ENCODE measurements around the gene TRIM41.

The TRIM41 gene

GRCh38 chr5:181239062-181239663, 16.1 kb downstream of the TRIM41 start:
- H3K27ac ChIP-seq = no peak overlapping the region
- no peak overlapping the region for H3K4me3 ChIP-seq

GRCh38 chr5:181241393-181241975, 18.4 kb downstream of the TRIM41 start:
- Histone ChIP-seq H3K27ac (peak overlapping the region in 10 of 21 experiments; percentile 3 to 98 (median 89)), H3K4me3 (peak overlapping the region in 4 of 7 experiments; percentile 53 to 89 (median 70))

GRCh38 chr5:181242031-181242451, 19.0 kb downstream of the TRIM41 start:
- peak overlapping the region in 14 of 21 experiments; percentile 23 to 98 (median 94) for H3K27ac ChIP-seq
- H3K4me3 ChIP-seq = peak overlapping the region; percentile 53 to 89 (median 73)

- Histone ChIP-seq H3K27ac (peak overlapping the region; percentile 50 to 98 (median 93)), H3K4me3 (peak overlapping the region; percentile 53 to 89 (median 73))
Measured at GRCh38 chr5:181243018-181243563, 20.0 kb downstream of the TRIM41 start.

GRCh38 chr5:181243564-181244343, 20.7 kb downstream of the TRIM41 start, which contains the start of gene RACK1:
Gene RACK1, minus strand, starts transcription at chr5:181243906. Its CDS starts 106 bp downstream, at chr5:181243800.
- Histone ChIP-seq H3K4me3 (peak within 1 kb of the TSS; percentile 53 to 89 (median 73)), H3K27ac (peak within 1 kb of the TSS; percentile 50 to 98 (median 93))

GRCh38 chr5:181245427-181246275, 22.6 kb downstream of the TRIM41 start:
- Histone ChIP-seq H3K4me3 (peak overlapping the region; percentile 53 to 80 (median 69)), H3K27ac (peak overlapping the region; percentile 64 to 98 (median 94))

GRCh38 chr5:181246276-181247049, 23.4 kb downstream of the TRIM41 start:
- H3K27ac ChIP-seq = peak overlapping the region; percentile 73 to 98 (median 94)
- peak overlapping the region; percentile 53 to 80 (median 69) for H3K4me3 ChIP-seq

GRCh38 chr5:181248277-181248676, 25.2 kb downstream of the TRIM41 start:
- peak overlapping the region in 6 of 7 experiments; percentile 53 to 80 (median 66) for H3K4me3 ChIP-seq
- H3K27ac ChIP-seq = peak overlapping the region in 15 of 21 experiments; percentile 5 to 98 (median 94)

GRCh38 chr5:181255276-181255675, 32.2 kb downstream of the TRIM41 start:
- Histone ChIP-seq H3K27ac (no peak overlapping the region), H3K4me3 (no peak overlapping the region)

GRCh38 chr5:181255836-181256578, 32.9 kb downstream of the TRIM41 start:
- no peak overlapping the region for H3K27ac ChIP-seq
- no peak overlapping the region for H3K4me3 ChIP-seq

- H3K27ac ChIP-seq = no peak overlapping the region
- peak overlapping the region in 1 of 7 experiments; percentile 89 for H3K4me3 ChIP-seq
Measured at GRCh38 chr5:181258576-181258975, 35.5 kb downstream of the TRIM41 start.

- H3K4me3 ChIP-seq = peak overlapping the region; percentile 4 to 89 (median 85)
- H3K27ac ChIP-seq = peak overlapping the region in 3 of 21 experiments; percentile 99 to 100 (median 100)
Measured at GRCh38 chr5:181259283-181259682, 36.2 kb downstream of the TRIM41 start.

GRCh38 chr5:181259974-181260719, 37.1 kb downstream of the TRIM41 start:
- peak overlapping the region; percentile 76 to 91 (median 88) for H3K4me3 ChIP-seq
- H3K27ac ChIP-seq = peak overlapping the region in 20 of 21 experiments; percentile 98 to 100 (median 100)

GRCh38 chr5:181260720-181261319, 37.7 kb downstream of the TRIM41 start, which contains the start of gene TRIM52:
Gene TRIM52, minus strand, starts transcription at chr5:181261143. Its CDS starts 330 bp downstream, at chr5:181260813.
- H3K4me3 ChIP-seq = peak within 1 kb of the TSS; percentile 76 to 91 (median 88)
- H3K27ac ChIP-seq = peak within 1 kb of the TSS; percentile 95 to 100 (median 100)

- peak overlapping the region; percentile 76 to 91 (median 88) for H3K4me3 ChIP-seq
- H3K27ac ChIP-seq = peak overlapping the region; percentile 95 to 100 (median 100)
Measured at GRCh38 chr5:181261320-181262049, 38.4 kb downstream of the TRIM41 start.

- no peak overlapping the region for H3K27ac ChIP-seq
- H3K4me3 ChIP-seq = no peak overlapping the region
Measured at GRCh38 chr5:181263633-181264032, 40.6 kb downstream of the TRIM41 start.

All from skin epidermis (tissue), 12 donors.